GM10248 (cell line): Measurements from ENCODE around the gene DUOX1.

ENCODE experiments used
- CTCF ChIA-PET: fragments of 300-600 bp; sonication (Branson Sonifier 250); formaldehyde crosslinking; extraction: SDS; loops from one replicate; lab custom pipeline; 2021; ENCODE audit warnings: antibody characterized with exemption; lab: Yijun Ruan, JAX
- POLR2A ChIA-PET: fragments of 350-650 bp; sonication (Branson Sonifier 250); formaldehyde crosslinking; extraction: SDS; loops from one replicate; lab custom pipeline; 2020; ENCODE audit warnings: antibody characterized with exemption; lab: Yijun Ruan, JAX
- DNase-seq: peaks from one replicate; pipeline ENCODE4 v3.0.0; 2012; ENCODE audit errors: extremely low spot score
- CTCF ChIP-seq: IDR thresholded peaks from 2 replicates; pipeline ENCODE4 v1.5.1; 2012; ENCODE audit warnings: mild to moderate bottlenecking, low read depth; ENCODE audit errors: extremely low read depth, missing control alignments, control extremely low read depth

The DUOX1 gene

GRCh38 chr15:45140557-45141250, 10.9 kb downstream of the DUOX1 start:
- ChIA-PET CTCF (interaction anchor here (1.0 to 3.0 kb wide), 4 partner anchors 9 to 23 kb away, joined by 3 to 9 read pairs (median 6); no protein-coding TSS in a partner anchor), POLR2A (no interaction called here)
- no peak for TF ChIP-seq CTCF
- no peak for DNase-seq

- ChIA-PET POLR2A (no interaction called here), CTCF (interaction anchor here (0.9 to 3.0 kb wide), 4 partner anchors 15 to 60 kb away, joined by 3 to 9 read pairs (median 5); no protein-coding TSS in a partner anchor)
- no peak for DNase-seq
- no peak for TF ChIP-seq CTCF
Observed at GRCh38 chr15:45141386-45141785, 11.6 kb downstream of the DUOX1 start.

- DNase-seq: no peak
- POLR2A ChIA-PET: interaction anchor here (0.9 kb wide), 1 partner anchor 249 kb away, joined by 3 read pairs; no protein-coding TSS in a partner anchor
- TF ChIP-seq CTCF: no peak
- CTCF ChIA-PET: interaction anchor here (1.0 to 3.0 kb wide), 5 partner anchors 8 to 25 kb away, joined by 3 to 9 read pairs (median 8); no protein-coding TSS in a partner anchor
Observed at GRCh38 chr15:45143056-45143455, 13.3 kb downstream of the DUOX1 start.

GRCh38 chr15:45143946-45144345, 14.2 kb downstream of the DUOX1 start:
- TF ChIP-seq CTCF: no peak
- ChIA-PET CTCF (interaction anchor here (1.0 to 1.8 kb wide), 4 partner anchors 12 to 26 kb away, joined by 3 to 9 read pairs (median 6); no protein-coding TSS in a partner anchor), POLR2A (no interaction called here)
- no peak for DNase-seq

- no peak for DNase-seq
- ChIA-PET POLR2A (no interaction called here), CTCF (interaction anchor here (1.3 to 2.2 kb wide), 4 partner anchors 11 to 35 kb away, joined by 3 to 7 read pairs (median 6); no protein-coding TSS in a partner anchor)
- TF ChIP-seq CTCF: no peak
Observed at GRCh38 chr15:45144775-45145174, 15.0 kb downstream of the DUOX1 start.

GRCh38 chr15:45146405-45146804, 16.6 kb downstream of the DUOX1 start:
- ChIA-PET POLR2A (no interaction called here), CTCF (interaction anchor here (0.7 to 2.2 kb wide), 9 partner anchors 12 to 311 kb away, joined by 3 to 8 read pairs (median 5); no protein-coding TSS in a partner anchor)
- TF ChIP-seq CTCF: no peak
- DNase-seq: no peak
